ENCODE data around the gene PTCH2.
"Not testable (repeated sequence)": the region's sequence is repeated elsewhere in the genome, so short reads cannot be mapped to it uniquely, and the experiment has no call there.

The PTCH2 gene

DNA sequence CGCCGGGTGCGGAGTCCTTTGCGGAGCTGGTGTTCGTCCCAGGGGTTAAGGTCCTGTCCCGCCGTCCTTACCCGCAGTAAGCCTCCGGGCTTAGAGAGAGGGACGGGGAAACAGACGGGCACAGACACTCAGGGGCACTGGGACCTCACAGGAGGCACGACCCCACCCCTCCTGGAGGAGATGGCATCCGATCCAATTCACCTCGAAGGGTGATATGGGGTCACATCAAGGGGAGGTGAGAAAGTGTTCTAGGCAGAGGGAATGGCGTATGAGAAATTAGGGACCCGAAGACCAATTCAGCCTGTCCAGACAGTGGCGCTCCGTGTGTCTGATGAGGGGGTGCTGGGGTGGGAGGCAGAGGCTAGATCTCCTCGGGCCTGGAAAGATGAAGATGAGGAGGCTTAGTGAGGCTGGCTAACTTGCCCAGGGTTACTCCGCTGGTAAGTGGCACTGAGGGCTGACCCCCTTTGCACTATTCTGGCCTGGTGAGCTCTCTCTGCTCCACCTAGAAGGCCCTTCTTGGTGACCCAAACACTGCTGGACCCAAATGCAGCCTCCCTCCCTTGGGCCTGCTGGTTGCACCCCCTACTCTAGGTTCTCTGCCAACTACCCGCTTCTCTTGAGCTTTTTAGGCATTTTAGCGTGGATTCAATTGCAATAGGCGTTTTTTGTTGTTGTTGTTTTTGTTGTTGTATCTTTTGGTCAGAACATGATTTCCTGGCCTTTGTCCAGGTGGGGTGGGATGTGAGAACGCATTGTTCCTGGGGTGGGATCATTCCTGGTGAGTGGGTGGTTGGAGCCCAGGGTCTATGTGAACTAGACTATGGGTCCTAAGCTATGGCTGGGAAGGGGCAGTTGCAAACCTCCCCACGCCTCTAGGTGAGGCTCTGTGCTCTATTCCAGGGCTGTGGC lies 22.5 kb downstream of the PTCH2 start:
- DNase-seq = peak in 1 of 56 donors; percentile 52

GRCh38 chr1:44819608-44820327 lies 23.3 kb downstream of the PTCH2 start:
- DNase-seq = peak in 47 of 56 donors; percentile 24 to 76 (median 54)

DNA sequence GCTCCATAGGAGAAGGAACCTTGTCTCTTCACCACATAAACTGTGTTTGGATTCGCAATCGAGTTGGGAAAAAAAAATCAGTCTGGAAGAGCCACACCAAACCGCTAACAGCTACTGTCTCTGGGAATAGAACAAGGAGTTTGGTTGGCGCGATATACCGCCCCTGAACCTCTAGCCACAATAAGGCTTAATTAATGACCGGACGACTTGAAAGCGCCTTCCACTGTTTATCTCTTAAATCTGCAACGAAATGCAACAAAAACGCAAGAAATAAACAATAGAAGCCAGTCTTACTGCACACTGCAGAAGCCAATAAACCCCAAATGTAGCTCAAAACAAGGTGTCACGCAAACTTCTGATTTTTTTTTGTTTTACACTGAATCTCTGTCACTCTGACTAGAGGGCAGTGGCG lies 23.9 kb downstream of the PTCH2 start:
- DNase-seq = no peak

DNA sequence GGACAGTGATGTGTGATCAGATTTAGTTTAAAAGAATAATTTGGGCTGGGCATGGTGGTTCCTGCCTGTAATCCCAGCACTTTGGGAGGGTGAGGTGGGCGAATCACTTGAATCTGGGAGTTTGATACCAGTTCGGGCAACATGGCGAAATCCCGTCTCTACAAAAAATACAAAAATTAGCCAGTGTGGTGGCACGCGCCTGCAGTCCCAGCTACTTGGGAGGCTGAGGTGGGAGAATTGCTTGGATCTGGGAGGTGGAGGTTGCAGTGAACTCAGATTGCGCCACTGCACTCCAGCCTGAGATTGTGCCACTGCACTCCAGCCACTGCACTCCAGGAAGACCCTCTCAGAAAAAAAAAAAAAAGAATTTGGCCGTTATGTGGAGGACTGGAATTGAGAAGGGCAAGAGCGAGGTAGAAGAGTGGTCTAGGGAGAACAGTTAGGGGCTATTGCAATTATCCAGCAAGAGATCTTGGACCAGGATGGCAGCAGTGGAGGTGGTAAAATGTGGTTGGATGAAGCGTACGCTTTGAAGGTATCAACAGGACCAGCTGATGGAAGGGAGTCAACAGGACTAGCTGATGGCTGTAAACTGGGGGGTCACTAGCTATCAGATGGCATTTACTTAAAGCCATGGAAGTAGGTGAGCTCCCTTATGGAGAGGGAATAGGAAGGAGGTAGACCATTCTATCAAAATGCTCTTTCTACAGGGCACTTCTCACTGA lies 25.1 kb downstream of the PTCH2 start:
- DNase-seq = no peak

DNA sequence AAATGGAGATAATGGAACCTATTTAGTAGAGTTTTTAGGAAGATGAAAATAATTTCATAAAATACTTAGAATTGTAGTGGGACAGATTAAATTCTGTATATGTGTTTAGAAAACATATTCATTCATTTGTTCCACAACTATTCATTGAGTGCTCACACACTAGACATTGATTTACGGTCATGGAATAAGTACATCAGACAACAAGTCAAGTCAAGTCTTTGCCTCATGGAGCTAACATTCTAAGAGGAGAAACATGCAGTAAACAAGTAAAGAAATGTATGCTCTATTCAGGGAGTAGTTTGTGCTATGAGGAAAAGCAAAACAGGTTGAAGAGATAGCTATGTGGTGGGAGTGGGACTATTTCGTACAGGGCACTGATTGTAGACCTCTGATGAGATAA lies 25.7 kb downstream of the PTCH2 start:
- no peak for DNase-seq

GRCh38 chr1:44815926-44816325 lies 27.1 kb downstream of the PTCH2 start:
- DNase-seq = not testable (repeated sequence)

- peak in 4 of 56 donors; percentile 57 to 68 (median 62) for DNase-seq
These were observed 30.1 kb downstream of the PTCH2 start for GRCh38 chr1:44812822-44813543.

DNA sequence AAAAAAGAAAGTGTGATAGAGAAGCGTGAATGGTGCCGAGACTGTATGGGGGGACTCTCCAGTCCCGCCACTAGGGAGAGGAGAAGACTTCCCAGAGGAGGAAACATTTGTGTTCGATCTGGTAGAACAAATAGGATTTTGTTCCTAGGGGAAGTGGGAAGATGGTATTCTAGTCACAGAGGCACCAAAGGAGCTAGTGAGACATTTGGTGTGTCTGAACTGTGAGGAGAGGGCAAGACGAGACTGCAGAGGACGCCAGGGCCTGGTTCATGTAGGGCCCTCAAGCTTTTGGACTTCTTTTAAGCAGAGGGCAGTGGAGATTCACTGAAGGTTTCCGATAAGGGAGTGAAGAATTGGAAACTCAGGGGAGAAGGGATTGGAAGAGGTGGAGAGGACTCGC lies 31.8 kb downstream of the PTCH2 start:
- DNase-seq = no peak

DNA sequence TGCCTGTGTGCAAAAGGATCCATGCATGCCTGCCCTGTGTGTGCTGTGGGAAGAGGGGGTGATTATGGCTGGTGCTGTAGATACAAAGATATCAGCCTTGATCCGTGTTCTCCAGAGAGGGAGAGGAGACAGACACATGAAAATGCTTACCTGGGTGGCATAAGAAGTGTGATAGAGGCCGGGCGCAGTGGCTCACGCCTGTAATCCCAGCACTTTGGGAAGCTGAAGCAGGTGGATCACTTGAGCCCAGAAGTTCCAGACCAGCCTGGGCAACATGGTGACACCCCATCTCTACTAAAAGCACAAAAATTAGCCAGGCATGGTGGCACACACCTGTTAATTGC lies 32.3 kb downstream of the PTCH2 start:
- DNase-seq = not testable (repeated sequence)

DNA sequence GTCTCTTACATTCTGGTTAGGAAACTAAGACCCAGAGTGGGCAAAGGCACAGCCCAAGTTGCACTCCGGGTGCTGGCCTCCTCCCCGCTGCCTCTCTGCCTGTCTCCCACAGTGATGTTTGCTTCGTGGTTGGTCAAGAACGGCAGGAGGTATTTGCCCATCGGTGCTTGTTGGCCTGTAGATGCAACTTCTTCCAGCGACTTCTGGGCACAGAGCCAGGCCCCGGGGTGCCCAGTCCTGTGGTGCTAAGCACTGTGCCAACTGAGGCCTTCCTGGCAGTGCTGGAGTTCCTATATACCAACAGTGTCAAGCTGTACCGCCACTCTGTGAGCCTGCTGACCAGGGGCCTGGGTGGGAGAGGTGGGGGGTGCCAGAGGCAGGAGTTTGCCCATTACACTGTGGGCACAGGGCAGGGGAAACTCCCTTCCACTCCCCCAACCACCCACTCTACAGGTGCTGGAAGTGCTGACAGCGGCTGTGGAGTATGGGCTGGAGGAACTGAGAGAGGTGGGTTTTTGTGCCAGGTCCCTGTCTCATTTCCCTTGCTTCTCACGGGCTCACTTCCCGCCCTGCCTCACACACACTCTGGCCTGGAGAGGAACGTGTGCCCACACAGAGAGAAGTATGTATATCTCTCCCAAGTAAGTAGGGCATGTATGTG lies 32.8 kb downstream of the PTCH2 start:
- DNase-seq = peak in 24 of 56 donors; percentile 7 to 79 (median 29)

- DNase-seq = peak in 9 of 56 donors; percentile 12 to 36 (median 24)
These were observed 33.8 kb downstream of the PTCH2 start for GRCh38 chr1:44808938-44809917.

DNA sequence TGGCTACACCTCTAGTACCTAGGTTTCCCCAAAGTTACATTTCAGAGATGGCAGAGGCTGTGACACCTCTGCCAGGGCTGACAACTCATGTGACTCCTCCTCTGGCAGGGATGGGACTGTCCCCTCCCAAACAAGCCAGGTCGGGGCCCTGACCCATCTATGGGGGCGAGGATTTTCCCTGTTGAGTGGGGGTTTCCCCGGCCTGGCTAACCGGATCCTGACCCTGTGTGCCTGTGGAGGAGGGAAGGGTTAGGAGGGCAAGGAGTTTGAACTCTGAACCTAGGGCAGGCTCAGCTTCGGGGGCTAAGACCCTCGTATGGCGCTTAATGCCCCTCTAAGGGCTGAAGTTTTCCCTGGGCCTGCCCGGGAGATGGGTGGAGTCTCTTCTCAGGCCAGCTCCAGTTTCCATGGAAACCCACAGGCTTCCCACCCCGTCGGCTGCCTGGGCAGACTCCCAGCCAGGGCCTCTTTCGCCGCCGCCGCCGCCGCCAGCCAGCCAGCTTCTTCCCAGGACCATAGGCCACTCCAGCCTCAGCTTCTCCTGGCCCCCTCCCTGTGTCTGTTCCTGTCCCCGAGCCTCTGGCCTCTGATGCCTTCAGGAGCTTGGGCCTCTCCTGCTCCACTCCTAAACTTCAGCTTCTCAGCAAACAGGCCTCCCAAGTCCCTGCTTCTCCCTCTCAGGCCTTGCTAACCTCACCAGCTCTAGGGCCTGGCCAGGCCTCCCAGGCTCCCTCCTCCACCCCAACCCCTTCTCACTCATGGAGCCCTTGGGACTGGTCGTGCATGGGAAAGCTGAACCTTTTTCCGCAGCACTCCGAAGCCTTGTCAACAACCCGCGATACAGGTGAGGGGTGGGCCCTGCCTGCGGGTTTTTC lies 34.8 kb downstream of the PTCH2 start, which contains the start of gene BTBD19:
BTBD19 (plus strand) TSS at position 461 of the 875 bp plus-strand sequence; CDS start at position 759, 298 bp downstream.
- peak in 47 of 56 donors; percentile 21 to 82 (median 59) for DNase-seq

- DNase-seq = peak in 50 of 56 donors; percentile 33 to 83 (median 58)
These were observed 35.5 kb downstream of the PTCH2 start for GRCh38 chr1:44807364-44808062.

DNA sequence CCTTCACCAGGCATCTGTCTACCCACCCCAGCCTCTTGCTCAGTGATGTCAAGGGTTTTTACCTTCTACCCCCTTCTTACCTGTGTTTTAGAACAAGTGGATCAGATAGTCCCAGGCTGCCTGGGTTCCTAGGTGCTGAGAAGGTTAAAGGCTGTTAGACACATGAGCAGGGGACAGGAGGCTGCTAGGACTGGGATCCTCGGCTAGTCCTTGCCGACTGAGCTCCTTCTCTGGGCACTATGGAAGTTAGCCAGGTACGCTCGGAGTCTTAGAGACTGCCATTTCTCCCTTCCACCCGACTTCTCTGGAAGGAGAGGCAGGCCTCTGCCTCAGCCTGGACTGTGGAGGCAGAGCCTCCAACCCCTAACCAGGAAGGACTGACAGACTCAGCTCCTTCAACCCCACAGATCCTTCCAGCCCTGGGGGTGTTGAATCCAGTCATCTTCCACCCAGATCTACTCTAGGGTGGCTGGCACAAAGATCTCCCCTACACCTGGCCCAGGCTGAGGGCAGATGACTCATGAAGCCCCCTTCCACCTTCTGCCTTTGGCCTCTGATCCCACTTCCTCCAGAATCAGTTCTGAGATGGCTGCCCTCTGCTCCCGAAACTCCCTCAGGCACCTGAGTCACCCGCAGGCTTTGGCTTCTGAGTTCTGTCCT lies 36.2 kb downstream of the PTCH2 start, which contains the start of gene DYNLT4:
DYNLT4 (minus strand) TSS at position 648 of the 660 bp plus-strand sequence. CDS start 683 bp downstream, outside the sequence.
- no peak for DNase-seq

GRCh38 chr1:44806025-44806703 lies 36.9 kb downstream of the PTCH2 start:
- no peak for DNase-seq

Data from nucleus accumbens (tissue), 56 donors.